ENCODE results near the gene PDE4D.

PDE4D gene

DNA sequence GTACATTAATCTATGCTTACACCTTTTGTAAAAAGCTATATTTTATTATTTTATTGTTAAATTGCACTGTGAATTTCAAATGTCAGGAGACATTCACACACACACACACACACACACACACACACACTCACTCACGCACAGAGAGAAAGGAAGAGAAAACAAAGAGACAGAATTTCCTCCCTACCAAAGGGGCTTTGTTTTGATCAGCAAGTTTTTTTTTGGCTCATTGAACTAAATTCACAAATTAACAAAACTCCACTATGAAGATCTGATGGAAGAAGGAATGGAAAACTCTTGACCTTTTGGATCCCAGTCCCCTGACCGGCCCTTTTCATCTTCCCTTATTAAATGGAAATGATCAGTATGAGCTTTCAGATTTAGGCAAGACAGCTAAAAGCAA is 161.2 kb downstream of the PDE4D start:
- no peak for FAIRE-seq

DNA sequence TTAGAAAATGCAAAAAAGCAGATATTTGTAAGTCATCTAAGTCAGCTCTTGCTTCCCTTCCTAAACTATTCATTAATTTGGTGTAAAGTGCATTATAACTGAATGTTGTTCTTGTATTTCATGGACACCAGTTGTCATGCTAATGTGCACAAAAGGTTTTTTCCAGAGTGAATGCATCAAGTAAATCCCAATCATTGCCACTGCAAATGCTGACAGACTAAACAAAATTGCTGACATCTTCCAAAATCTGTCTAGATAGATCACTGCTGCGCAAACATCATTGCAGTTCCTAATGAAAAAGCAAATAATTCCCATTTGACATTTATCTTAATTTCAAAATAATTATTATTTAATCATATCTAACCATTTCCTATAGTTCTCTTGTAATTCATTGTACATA is 161.7 kb downstream of the PDE4D start:
- no peak for FAIRE-seq

DNA sequence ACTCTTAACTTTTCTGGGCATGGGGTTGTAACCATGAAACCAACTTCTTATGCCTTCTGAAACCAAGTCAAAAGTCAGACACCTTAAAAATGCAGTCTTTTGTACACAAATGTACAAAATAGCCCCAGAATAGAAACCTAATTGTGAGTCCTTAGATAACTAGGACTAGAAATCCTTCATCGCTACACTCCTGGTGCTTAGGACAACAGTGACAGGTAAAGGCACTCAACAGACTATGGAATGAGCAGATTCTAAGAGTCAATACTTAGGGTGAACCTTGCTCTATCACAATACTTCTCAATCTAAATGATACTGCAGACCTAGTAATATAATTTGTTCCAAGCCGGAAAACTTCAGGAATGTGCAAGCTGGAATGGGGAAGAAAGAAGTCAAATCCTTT is 163.7 kb downstream of the PDE4D start:
- no peak for FAIRE-seq

DNA sequence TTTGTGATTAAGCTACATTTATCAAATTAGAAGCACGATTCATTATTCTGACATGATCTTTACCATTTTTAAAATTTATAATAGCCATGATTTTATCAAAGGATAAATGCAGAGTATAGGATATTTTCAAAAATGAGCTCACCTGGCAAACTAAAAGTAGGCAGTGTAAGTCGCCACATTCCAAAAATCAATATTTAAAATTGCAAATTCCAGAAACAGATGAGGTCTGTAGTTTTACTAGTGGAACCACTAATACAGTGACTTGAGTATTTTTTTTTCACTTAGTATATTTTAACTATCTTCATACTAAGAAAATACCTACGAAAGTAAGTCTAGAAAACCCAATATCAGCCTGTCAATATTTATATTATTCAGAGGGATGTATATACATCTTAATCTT is 164.2 kb downstream of the PDE4D start:
- no peak for FAIRE-seq

DNA sequence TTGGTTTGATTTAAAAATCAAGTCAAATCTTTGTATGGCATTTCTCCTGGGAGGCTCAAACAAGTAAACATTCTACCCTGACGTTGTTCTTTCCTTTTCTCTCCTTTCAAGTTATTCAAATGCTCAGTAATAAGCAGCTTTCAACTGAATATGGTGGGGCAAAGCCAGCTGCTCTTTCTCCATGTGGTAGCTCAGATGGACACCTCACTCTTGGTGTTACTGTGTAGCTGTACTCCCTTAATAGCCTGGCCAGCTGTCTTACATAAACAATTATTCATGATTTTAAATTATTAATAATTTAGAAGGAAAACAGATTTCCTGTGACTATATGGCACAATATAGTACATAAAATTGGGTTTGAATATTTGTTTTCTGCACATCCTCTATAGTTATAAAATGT is 165.2 kb downstream of the PDE4D start:
- FAIRE-seq, result no peak

DNA sequence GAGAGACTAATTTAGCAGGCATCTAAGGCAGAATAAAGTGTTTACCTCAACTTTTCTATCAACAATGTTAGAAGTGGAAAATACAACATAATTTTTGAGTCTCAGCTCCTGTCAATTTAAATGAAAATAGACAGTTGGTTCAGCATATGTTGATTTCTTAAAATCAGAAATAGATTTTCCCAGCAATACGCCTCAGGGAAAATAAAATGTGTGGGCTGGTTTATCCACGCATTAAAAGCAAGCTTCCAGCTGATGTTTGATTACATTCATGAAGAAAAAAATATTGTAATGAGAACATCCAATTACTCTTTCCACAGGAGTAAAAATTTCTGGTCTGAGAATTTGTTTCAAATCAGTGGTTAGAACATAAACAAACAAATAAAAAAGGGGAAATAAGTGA is 166.3 kb downstream of the PDE4D start:
- FAIRE-seq, result no peak

DNA sequence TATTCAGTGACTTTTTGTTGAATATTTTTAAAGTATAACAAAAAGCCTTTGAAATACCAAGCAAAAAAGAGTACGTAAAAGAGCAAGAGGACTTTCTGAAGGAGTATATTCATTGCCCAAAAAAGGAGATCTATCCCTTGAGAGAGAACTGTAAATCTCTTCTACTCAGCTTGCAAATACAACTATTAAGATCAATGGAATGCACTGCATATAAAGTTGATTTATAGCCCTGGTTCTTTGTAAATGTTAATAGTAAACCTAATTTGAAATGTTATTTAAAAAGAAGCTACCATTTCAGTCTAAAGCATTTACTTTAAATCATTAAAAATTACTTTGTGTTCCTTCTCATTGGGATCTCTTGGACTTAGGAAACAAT is 168.1 kb downstream of the PDE4D start:
- no peak for FAIRE-seq

DNA sequence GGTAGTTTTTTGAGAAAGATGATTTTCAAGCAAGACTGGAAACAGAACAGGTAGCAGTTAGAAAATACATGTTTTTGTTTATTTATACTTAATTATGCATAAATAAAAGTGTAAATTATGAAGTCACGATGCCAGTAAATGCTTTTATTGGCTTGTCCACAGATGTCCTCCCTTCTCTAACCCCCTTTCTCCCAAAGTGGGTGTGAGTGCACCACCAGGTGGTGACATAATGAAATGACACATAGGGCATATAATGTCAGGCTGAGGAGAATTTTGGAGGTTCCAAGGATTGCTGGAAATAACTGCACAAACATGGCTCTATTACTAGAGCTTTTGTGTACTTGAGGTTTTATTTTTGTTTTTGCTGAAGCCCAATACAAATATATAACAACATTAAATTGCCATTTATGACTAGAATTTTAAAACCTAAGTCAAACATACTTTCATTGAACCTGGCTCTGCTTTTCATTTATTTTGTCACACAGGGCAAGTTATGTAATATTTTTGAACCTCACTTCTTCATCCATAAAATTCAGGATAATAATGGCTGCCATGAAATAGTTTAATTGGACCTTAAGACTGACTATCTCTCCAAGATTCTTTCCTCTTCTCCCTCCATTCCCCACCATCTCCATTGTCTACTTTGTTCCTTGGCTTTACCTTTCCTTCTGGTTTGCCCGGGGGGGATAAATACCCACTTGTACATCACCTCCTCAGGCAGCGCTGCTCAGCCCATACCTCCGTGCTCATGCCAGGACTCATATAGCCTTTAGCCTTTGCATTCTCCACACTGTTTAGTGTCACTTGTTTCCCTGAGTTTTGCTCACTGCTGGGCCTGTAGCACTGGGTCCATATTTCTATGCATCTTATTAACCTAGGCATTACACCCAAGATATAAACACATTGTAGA is 168.8 kb downstream of the PDE4D start:
- FAIRE-seq, result no peak

DNA sequence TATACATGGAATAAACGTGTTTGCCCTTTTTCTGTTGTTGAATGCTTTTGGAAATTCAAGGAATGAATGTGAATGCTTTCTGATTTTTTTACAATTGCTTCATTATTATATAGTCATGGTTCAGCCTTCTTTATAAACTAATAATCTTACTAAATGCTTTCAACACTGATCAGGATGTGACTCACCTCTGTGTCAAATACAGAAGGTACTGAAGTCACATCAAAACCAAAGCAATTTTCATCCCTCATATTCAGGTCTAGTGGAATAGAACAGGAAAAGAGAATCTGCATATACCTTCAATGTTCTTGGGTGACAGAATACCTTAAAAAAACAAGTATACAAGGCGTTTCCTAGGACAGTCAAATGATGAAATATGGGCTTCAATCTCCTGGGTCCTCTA is 170.7 kb downstream of the PDE4D start:
- FAIRE-seq, result no peak

DNA sequence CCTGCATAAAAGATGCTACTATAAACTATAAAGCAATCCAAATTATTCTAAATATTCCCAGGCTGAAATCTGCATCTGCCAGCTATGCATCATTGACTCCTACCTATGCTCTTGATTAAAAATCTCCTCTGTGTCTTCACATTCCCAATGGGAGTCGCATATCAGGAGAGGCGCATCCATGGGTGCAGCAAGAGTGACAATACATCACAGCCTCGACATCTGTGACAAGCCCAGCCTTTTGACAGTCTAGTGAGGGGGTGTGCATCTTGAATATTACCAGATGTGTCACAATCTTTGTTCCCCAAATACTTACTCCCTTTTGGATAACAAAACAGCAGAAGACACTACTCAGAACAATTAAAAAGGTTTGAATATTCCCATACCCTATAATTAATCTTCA is 171.8 kb downstream of the PDE4D start:
- no peak for FAIRE-seq

DNA sequence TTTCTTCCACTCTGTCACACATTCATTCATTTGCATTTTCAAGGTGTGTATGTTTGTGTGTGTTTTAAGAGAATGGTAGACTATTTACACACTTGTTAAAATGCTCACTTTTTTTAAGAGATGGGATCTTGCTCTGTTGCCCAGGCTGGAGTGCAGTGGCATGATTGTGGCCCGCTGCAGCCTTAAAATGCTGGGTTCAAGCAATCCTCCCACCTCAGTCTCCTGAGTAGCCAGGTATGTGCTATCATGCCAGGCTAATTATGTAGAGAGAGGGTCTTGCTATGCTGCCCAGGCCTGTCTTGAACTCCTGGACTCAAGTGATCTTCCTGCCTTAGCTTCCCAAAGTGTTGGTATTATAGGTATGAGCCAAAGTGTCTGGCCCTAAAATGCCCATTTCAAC is 173.5 kb downstream of the PDE4D start:
- FAIRE-seq, result no peak

DNA sequence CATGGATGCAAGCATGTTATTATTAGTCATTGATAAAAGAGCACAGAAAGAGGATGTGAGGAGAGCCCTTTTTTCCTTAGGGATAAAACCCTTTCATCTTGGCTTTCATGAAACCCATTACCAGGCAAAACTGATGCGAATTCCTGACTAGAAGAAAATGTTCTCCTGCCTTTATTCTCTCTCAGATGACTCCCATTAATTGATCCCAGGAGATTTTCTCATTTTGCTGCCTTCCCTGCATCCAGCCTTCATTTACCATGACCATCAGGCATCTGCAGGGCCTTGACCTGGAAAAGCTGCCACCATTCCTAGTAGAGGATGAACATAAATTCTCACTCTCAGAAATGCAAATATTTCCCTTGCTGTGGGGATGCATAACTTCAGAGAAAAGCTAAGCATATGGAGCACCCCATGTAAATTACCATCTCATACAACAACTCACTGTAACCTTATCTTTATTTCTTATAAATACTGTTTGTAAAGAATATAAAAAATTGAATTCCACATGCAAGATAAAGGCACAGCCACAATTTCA is 176.5 kb downstream of the PDE4D start:
- no peak for FAIRE-seq

DNA sequence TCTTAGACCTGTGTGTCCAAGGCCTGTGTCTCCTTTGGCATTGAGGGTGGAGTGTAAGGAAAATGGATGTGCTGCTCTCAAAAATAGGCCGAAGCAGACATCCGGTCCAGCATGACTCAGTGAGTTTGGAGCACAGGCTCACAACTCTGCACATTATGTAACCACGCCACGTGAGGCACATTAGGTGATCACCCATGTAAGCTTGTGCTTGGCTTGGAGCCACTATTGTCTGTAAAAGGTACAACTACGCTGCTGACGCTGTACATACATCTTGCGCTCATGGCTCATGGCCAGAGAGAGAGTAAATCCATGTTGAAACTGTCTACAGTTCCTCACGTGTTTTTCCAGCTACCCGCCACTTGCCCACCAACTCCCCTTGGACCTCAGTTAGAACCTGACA is 177.5 kb downstream of the PDE4D start:
- no peak for FAIRE-seq

DNA sequence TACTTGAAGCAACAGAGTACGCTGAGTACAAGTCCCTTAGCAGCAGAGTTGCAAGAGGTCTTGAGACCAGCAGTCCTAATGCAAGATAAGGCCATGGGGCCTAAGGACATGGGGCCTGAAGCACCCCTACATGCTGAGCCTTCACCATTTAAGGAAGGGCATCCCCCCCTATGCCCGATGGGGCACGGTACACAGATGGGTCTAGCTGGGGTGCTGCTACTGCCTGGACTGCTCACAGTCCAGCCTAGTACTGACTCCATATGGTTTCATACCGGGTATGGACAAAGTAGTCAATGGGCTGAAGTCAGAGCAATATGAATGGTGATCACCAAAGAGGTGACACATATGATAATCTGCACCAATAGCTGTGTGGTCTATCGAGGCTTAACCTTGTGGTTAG is 178.3 kb downstream of the PDE4D start:
- FAIRE-seq, result no peak

DNA sequence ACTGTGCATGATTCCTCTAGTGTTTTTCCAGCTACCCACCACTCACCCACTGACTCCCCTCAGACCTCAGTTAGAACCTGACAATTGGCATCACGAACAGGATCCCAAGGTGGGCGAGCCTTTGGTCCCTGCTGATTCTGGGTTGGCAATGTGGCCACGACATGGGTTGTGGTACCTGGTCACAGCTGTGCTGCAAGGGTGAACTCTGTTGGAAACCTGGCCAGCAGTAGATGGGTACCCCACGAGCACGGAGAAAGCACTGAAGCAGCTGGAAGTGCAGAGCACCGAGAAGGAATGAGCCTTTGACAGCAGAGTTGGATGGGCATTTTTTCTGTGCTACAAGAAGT is 180.1 kb downstream of the PDE4D start:
- FAIRE-seq, result no peak

DNA sequence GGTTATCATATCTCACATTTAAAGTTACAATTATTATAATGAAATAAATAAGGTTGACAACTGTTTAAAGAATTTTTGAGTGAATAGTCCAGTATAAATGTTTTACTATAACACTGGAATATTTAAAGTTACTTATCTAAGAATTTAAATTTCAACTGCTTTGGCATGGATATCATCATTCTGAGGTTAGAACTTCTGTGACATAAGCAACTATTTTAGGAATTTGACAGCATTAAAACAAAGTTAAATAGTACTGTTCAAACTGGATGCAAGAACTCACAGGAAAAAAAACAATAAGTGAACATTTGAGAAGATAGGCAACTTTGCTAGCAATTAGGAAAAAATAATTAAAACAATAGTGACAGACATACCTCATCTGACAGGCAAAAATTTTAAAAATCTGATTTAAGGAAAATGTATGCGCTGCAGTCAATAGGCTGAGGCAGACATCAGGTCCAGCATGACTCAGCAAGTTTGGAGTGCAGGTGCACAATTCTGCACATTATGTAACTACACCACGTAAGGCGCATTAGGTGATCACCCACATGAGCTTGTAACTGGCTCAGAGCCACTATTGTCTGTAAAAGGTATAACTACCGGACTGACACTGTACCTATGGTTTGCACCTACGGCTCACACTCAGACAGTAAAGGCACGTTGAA is 180.6 kb downstream of the PDE4D start:
- FAIRE-seq, result no peak

DNA sequence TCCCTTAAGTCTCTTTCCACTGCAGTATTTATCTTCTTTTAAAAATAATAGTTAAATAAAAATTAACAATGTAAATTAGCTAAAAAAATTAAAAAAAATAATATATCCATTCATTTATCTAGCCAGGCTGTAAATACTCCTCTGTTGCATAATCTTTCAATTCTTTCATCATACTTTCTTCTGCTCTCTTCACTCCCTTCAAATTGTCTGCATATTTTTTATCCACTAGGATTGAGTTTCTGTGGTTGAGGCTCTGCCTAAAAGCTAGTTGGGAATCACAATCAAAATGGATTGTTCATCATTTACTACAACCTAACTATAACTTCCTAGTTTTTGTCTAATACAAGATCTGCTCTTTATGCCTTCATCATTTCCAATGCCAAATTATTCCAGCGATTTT is 182.2 kb downstream of the PDE4D start:
- FAIRE-seq, result no peak

DNA sequence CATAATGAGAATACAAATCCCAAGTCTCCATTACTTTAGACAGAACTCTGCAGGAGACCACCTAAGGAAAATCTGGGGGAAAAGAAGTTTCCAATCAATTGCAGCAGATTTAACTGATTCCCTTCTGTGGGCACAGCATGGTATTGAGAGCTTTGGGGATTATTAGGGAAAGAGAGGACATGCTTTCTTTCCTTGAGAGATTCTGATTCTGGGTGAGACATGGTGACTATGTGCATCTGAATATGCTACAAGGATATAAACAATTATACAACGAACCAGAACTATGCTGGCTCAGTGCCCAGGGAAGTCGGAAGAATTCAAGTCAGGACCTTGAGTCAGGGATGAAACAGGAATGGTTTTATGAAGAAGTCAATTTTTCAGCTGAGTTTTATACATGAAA is 183.7 kb downstream of the PDE4D start:
- FAIRE-seq, result no peak

DNA sequence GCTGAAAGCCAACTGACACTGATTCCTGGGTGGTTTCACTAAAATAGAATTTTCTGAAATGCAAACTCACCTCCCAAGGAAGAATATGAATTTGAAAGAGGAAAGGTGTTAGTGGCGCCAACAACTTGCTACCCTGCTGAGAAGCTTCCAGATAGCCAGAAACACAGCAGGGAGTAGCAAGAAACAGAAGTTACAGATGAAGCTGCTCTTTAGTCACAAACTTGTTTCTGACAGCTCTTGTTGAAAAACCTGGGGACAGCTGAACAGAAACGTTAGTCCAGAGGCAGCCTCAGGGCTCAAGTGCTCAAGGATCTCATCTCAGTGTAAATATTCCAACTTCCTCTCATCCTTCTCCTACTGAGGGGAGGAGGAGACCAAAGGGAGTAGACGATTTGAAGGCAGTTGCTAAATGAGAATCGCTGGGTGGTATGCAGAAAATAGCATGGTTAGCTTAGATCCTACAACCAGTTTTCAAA is 184.1 kb downstream of the PDE4D start:
- no peak for FAIRE-seq

DNA sequence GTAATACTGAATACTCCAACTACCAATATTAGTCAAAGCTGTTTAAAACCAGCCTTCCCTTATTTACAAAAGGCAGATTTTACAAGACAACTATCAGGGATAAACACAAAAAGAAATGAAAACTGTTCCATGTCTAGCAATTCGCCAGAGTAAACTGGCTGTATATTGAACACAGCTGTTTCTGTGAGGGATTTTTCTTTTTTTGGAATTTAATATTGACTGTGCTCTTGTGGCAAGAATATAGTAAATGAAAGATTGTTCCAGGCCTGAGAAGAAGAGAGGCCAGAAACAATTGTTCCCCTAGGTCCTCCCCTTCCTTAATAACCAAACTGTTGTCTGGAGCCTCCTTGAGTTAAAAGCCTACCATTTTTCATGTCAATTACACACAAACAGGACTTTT is 188.6 kb downstream of the PDE4D start:
- no peak for FAIRE-seq

DNA sequence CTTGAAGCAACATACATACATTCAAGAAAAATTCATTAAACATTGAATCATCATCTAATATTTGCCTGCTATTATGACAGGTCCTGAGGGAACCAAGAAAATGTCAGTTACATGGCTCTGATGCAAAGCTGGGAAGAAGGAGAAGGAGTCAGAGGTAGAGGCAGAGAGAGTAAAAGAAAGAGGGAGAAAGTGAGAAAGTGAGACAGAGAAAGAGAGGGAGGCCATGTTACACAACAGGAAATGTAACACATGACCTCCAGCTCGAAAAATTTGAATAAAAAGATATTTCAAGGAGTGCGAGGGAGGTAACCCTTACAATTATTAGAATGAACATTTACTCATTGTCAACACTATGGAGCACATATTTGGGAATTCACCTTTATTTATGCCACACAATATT is 189.7 kb downstream of the PDE4D start:
- no peak for FAIRE-seq

DNA sequence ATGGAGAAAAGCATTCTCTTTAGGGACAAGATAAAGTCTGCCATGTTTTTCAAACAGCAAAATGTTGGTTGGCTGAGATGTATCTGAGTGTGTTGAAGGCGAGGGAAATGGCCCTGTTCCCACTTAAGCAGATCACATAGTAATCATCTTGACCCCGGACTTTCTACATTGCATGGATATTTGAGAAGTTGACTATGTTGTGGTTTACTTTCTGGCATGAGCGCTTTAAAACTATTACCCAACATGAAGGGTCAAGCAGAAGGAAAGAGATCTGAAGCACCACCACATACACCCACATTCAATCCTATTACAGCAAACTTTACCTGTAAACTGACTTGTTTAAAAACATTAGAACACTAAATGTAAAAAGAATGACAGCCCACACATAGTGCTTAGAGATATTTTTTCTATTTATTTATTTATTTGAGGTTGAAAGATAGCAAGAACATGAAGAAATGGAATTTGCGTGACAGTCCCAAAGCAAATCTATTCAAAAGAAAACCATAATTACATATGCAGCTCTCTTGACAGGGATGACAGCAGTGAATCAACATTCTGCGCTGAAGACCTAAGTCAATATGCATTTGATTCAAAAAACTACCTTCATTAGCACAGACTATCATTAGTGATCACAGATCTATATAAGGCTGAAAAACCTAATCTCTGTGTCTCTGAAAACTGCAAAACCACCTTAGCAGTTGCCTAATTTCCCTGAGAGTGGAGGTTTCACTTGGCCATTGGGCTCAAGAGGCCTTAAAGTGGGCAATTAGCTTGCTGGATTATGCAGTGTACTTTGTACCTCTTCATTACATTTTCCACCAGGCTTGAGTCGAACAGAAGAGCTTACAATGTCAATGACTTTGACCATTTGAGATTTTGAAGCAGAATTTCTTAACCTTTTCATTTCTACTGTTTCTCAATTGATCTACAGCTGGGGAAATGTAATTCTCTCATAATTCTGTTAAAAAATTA is 195.0 kb downstream of the PDE4D start:
- FAIRE-seq, result no peak

DNA sequence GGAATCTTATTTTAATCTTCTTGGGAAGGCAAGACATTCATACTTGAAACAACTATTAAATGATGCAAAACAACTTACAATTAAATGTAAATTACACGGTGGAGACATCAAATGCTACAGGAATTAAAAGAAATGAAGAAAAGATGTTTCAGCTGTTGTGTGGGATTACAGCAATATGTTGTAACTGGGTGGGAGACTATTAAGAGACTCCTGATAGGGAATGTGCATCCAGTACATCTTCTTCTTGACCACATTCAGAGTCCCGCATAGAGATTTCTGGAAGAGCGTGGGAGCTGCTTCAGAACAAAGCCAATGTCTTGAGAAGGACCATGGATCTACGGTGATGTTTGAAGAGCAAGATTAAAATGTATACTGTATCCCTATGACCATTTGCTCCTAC is 199.1 kb downstream of the PDE4D start:
- FAIRE-seq, result no peak

All from A204.1 (cell line).